A549 (cell line): ENCODE results near the gene MLC1.

Experiments
- CBX2 ChIP-seq: fragments of 200-600 bp; sonication (generic); IDR thresholded peaks from 2 replicates; pipeline ENCODE4 v1.6.1; 2016; ENCODE audit warnings: low read depth, mild to moderate bottlenecking, borderline replicate concordance
- PHF8 ChIP-seq: fragments of 200-600 bp; sonication (generic); IDR thresholded peaks from 2 replicates; pipeline ENCODE4 v1.6.1; 2016; ENCODE audit warnings: low read depth, mild to moderate bottlenecking, antibody characterized with exemption, moderate library complexity, borderline replicate concordance
- SMC3 ChIP-seq: fragments of >200 bp; sonication (Bioruptor Twin); formaldehyde crosslinking; IDR thresholded peaks from 3 replicates; pipeline ENCODE4 v1.6.1; 2018; ENCODE audit warnings: inconsistent platforms
- TF ChIP-seq, protein P1 (sequence below): fragments of >200 bp; sonication (Bioruptor Twin); formaldehyde crosslinking; IDR thresholded peaks from 3 replicates; pipeline ENCODE4 v1.5.1; 2016

GRCh38 chr22:50053861-50054260, 31.4 kb downstream of the MLC1 start:
- no peak for TF ChIP-seq CBX2
- TF ChIP-seq, protein P1, sequence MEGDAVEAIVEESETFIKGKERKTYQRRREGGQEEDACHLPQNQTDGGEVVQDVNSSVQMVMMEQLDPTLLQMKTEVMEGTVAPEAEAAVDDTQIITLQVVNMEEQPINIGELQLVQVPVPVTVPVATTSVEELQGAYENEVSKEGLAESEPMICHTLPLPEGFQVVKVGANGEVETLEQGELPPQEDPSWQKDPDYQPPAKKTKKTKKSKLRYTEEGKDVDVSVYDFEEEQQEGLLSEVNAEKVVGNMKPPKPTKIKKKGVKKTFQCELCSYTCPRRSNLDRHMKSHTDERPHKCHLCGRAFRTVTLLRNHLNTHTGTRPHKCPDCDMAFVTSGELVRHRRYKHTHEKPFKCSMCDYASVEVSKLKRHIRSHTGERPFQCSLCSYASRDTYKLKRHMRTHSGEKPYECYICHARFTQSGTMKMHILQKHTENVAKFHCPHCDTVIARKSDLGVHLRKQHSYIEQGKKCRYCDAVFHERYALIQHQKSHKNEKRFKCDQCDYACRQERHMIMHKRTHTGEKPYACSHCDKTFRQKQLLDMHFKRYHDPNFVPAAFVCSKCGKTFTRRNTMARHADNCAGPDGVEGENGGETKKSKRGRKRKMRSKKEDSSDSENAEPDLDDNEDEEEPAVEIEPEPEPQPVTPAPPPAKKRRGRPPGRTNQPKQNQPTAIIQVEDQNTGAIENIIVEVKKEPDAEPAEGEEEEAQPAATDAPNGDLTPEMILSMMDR, result no peak
- TF ChIP-seq SMC3, result no peak
- no peak for TF ChIP-seq PHF8
